Endothelial cell of umbilical vein (primary cell): ENCODE data around the gene CHMP4B. TPM values are rescaled to one million over a fixed set of nuclear protein-coding genes. Genes with fewer than 3 reads are reported as not detected.

Source experiments
- BruUV-seq: library from RNA; stranded (reverse); fragments of 400-500 nt; replicated peaks from 2 replicates; lab custom pipeline; 2021; lab: Mats Ljungman, UMichigan
- CTCF ChIA-PET: fragments of 300-600, 350-600 bp; sonication (Branson Sonifier 250); formaldehyde crosslinking; loops from one replicate; lab custom pipeline; 2021; ENCODE audit warnings: antibody characterized with exemption, inconsistent platforms; lab: Charles Lee
- POLR2A ChIA-PET: fragments of 300-600, 350-600 bp; sonication (Branson Sonifier 250); formaldehyde crosslinking; loops from one replicate; lab custom pipeline; 2021; ENCODE audit warnings: antibody characterized with exemption, inconsistent platforms; lab: Charles Lee
- DNase-seq: peaks from one replicate; pipeline ENCODE4 v3.0.0-alpha.2; 2011; ENCODE audit warnings: low read depth, low spot score
- FAIRE-seq: peaks from 2 replicates; lab custom pipeline; 2011; peaks lifted over from hg19 to GRCh38; lab: Jason Lieb, UNC
- H2AFZ ChIP-seq: 2 replicates; pipeline ENCODE4 v1.6.0; 2012; ENCODE audit warnings: low read depth, low read length, control low read depth, inconsistent platforms
- H3K27ac ChIP-seq: 2 replicates; pipeline ENCODE4 v1.5.1; 2011; ENCODE audit warnings: low read depth, mild to moderate bottlenecking, control low read depth, low read length, moderate library complexity; ENCODE audit not compliant: insufficient read depth
- H3K27me3 ChIP-seq, 2 experiments: 2 replicates each; pipeline versions ENCODE4 v1.6.0 to v1.6.1; 2011; ENCODE audit warnings: low read length in 2 of 2, mixed read lengths in 1 of 2; ENCODE audit not compliant: control insufficient read depth in 2 of 2, insufficient read depth in 2 of 2
- H3K36me3 ChIP-seq, 2 experiments: 2 replicates in 1 of 2; 3 replicates in 1 of 2; pipeline ENCODE4 v1.5.1; 2011; ENCODE audit warnings: low read length in 2 of 2, mild to moderate bottlenecking in 1 of 2, moderate library complexity in 1 of 2; ENCODE audit not compliant: control insufficient read depth in 2 of 2, insufficient read depth in 2 of 2; ENCODE audit errors: extremely low read depth in 1 of 2
- H3K4me1 ChIP-seq: 3 replicates; pipeline ENCODE4 v1.5.1; 2011; ENCODE audit warnings: mild to moderate bottlenecking, low read length; ENCODE audit not compliant: control insufficient read depth, insufficient read depth; ENCODE audit errors: extremely low read depth
- H3K4me2 ChIP-seq: 2 replicates; pipeline ENCODE4 v1.6.1; 2011; ENCODE audit warnings: low read length, control low read depth, mixed read lengths; ENCODE audit not compliant: insufficient read depth
- H3K4me3 ChIP-seq, 3 experiments: fragments of 200-600 bp in 1 of 3; sonication (generic), shearing (Covaris generic) in 1 of 3; replicated peaks in 1 of 3; 2 replicates each; pipeline ENCODE4 v1.5.1; 2011 to 2016; ENCODE audit warnings: control low read depth in 3 of 3, low read length in 3 of 3, mild to moderate bottlenecking in 2 of 3, inconsistent platforms in 1 of 3, low read depth in 1 of 3, moderate library complexity in 1 of 3; ENCODE audit not compliant: insufficient read depth in 1 of 3
- H3K79me2 ChIP-seq: 2 replicates; pipeline ENCODE4 v1.6.0; 2012; ENCODE audit warnings: low read length, inconsistent platforms; ENCODE audit not compliant: control insufficient read depth, insufficient read depth
- H3K9ac ChIP-seq: replicated peaks from 2 replicates; pipeline ENCODE3; 2011; ENCODE audit warnings: low read length, control low read depth; ENCODE audit not compliant: insufficient read depth; ENCODE audit errors: extremely low read depth
- H3K9me1 ChIP-seq: replicated peaks from 3 replicates; pipeline ENCODE4 v1.6.0; 2011; ENCODE audit warnings: mild to moderate bottlenecking, low read length; ENCODE audit not compliant: control insufficient read depth, insufficient read depth; ENCODE audit errors: extremely low read depth
- H3K9me3 ChIP-seq: replicated peaks from 2 replicates; pipeline ENCODE4 v1.5.1; 2012; ENCODE audit warnings: low read length, inconsistent platforms; ENCODE audit not compliant: control insufficient read depth, insufficient read depth
- H4K20me1 ChIP-seq: replicated peaks from 2 replicates; pipeline ENCODE3; 2011; ENCODE audit warnings: mild to moderate bottlenecking, low read length; ENCODE audit not compliant: control insufficient read depth, insufficient read depth; ENCODE audit errors: extremely low read depth
- EZH2 ChIP-seq: IDR thresholded peaks from 2 replicates; pipeline ENCODE4 v1.6.1; 2012; ENCODE audit warnings: borderline replicate concordance, low read depth, mild to moderate bottlenecking, moderate library complexity, low read length, inconsistent platforms; ENCODE audit not compliant: severe bottlenecking
- FOS ChIP-seq: IDR thresholded peaks from 2 replicates; pipeline ENCODE4 v1.6.1; 2011; ENCODE audit warnings: mild to moderate bottlenecking, low read length, moderate library complexity, borderline replicate concordance; ENCODE audit not compliant: insufficient read depth
- GATA2 ChIP-seq: IDR thresholded peaks from 2 replicates; pipeline ENCODE4 v1.7.0; 2011; ENCODE audit warnings: low read depth, mild to moderate bottlenecking, moderate library complexity, mixed read lengths, low read length; ENCODE audit not compliant: insufficient read length, insufficient read depth
- JUN ChIP-seq: IDR thresholded peaks from 2 replicates; pipeline ENCODE4 v1.6.1; 2011; ENCODE audit warnings: borderline replicate concordance, low read depth; ENCODE audit not compliant: insufficient read length, insufficient read depth
- MAX ChIP-seq: IDR thresholded peaks from 2 replicates; pipeline ENCODE4 v1.6.1; 2011; ENCODE audit not compliant: insufficient read depth, insufficient read length
- MYC ChIP-seq: IDR thresholded peaks from one replicate; pipeline ENCODE4 v1.6.1; 2011; ENCODE audit warnings: mild to moderate bottlenecking, low read depth, low read length
- POLR2A ChIP-seq: IDR thresholded peaks from 2 replicates; pipeline ENCODE4 v1.6.1; 2012; ENCODE audit warnings: low read depth, mild to moderate bottlenecking, control low read depth, low read length
- POLR2AphosphoS5 ChIP-seq: IDR thresholded peaks from 2 replicates; pipeline ENCODE4 v1.6.1; 2012; ENCODE audit warnings: low read depth, mild to moderate bottlenecking, control low read depth, low read length, moderate library complexity; ENCODE audit not compliant: insufficient read depth
- dilution Hi-C: fragments of 300-500 bp; cut with MboI; formaldehyde crosslinking; loops from one replicate; pipeline ENCODE4 v1.15.0; 2019; ENCODE audit warnings: low sequenced_read_pairs; ENCODE audit not compliant: extremely low pct_ligation_motif_present
- intact Hi-C: fragments of 100-400 bp; cut with micrococcal nuclease; formaldehyde crosslinking; loops from one replicate; pipeline ENCODE4 v1.10.0; 2022
- polyA plus RNA-seq, 4 experiments: library from polyadenylated mRNA; depleted of rRNA in 3 of 4; stranded (reverse) in 3 of 4; unstranded in 1 of 4; fragments of >200 nt; gene quantifications; 2 replicates each; pipeline versions ENCODE4 v1.2.1 to v1.2.3, GENCODE V29; 2011 to 2012; ENCODE audit warnings: missing spikeins in 1 of 4
- total RNA-seq: library from RNA; stranded (reverse); gene quantifications from 2 replicates; pipeline ENCODE4 v1.2.3, GENCODE V29; 2021
- TF ChIP-seq, protein P1 (sequence below), 2 donors: IDR thresholded peaks; 1 replicate in 1 of 2; 2 replicates in 1 of 2; pipeline ENCODE4 v1.5.1; 2011; ENCODE audit warnings: low read length in 2 of 2, mild to moderate bottlenecking in 2 of 2, moderate library complexity in 2 of 2, control low read depth in 1 of 2, inconsistent platforms in 1 of 2, low read depth in 1 of 2; ENCODE audit not compliant: insufficient read depth in 1 of 2; ENCODE audit errors: extremely low read depth in 1 of 2

CHMP4B gene
- total and polyA plus RNA-seq, 2 donors (not counting 3 experiments of a cell fraction or from before 2014, with no cell fraction given): 64.7 to 112 TPM

DNA sequence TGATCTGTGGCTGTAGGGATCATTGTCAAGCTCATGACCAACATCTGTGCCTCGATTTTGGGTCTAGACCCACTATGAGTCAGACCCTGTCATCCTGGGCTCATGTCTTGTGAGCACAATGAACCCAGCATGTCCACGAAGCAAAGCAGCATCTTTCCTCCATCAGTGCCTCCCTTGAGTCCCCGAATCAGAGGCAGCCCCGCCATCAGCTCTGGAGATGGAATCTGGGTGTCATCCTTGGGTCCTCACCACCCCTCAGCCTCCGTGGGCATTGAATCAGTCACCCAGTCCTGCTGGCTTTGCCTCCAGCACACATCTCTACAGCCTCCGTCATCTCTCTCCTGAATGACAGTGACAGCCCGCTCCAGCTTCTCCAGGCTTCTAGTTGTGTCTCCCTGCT, 56.9 kb downstream of the CHMP4B start:
- H3K4me3 ChIP-seq: no peak overlapping the region
- no peaks in the 10 kb centered on the region for H3K9me3 ChIP-seq
- H3K27ac ChIP-seq: no peak overlapping the region
- H3K27me3 ChIP-seq: peaks cover 2 to 9% of the 10 kb centered on the region in 2 experiments
- POLR2A ChIA-PET: no interaction called here
- no peaks in the 10 kb centered on the region for H3K9me1 ChIP-seq
- no peaks in the 10 kb centered on the region for H4K20me1 ChIP-seq
- no peak for DNase-seq
- dilution Hi-C loops: no loop called here
- BruUV-seq: no TSS peak
- no peak for TF ChIP-seq POLR2AphosphoS5
- no peak for TF ChIP-seq JUN
- TF ChIP-seq MYC: no peak
- TF ChIP-seq, protein P1, sequence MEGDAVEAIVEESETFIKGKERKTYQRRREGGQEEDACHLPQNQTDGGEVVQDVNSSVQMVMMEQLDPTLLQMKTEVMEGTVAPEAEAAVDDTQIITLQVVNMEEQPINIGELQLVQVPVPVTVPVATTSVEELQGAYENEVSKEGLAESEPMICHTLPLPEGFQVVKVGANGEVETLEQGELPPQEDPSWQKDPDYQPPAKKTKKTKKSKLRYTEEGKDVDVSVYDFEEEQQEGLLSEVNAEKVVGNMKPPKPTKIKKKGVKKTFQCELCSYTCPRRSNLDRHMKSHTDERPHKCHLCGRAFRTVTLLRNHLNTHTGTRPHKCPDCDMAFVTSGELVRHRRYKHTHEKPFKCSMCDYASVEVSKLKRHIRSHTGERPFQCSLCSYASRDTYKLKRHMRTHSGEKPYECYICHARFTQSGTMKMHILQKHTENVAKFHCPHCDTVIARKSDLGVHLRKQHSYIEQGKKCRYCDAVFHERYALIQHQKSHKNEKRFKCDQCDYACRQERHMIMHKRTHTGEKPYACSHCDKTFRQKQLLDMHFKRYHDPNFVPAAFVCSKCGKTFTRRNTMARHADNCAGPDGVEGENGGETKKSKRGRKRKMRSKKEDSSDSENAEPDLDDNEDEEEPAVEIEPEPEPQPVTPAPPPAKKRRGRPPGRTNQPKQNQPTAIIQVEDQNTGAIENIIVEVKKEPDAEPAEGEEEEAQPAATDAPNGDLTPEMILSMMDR (IDR thresholded peaks at IDR 0.05; ENCODE audit: extremely low read depth in 1 of 2, insufficient read depth in 1 of 2, low read depth in 1 of 2, low read length in 2 of 2): no peak
- TF ChIP-seq GATA2: no peak
- no peak for TF ChIP-seq FOS
- TF ChIP-seq EZH2: no peak
- no peak for TF ChIP-seq POLR2A
- TF ChIP-seq MAX: no peak
- H3K4me2 ChIP-seq: no peak overlapping the region
- no peaks in the 10 kb centered on the region for H3K36me3 ChIP-seq
- FAIRE-seq: no peak
- CTCF ChIA-PET: interaction anchor here (1.0 kb wide), 1 partner anchor 18 kb away, joined by 3 read pairs; no protein-coding TSS in a partner anchor
- no peaks in the 10 kb centered on the region for H3K79me2 ChIP-seq
- no peak overlapping the region for H2AFZ ChIP-seq
- H3K9ac ChIP-seq: no peak overlapping the region
- H3K4me1 ChIP-seq: no peaks in the 10 kb centered on the region
- intact Hi-C loops: no loop called here
